Gastrocnemius medialis (tissue), 4 donors: ENCODE data around the gene MAIP1. TPM values are rescaled to one million over a fixed set of nuclear protein-coding genes. Genes with fewer than 3 reads are reported as not detected.
A peak's percentile ranks its signal among the peaks of the same experiment; 100 is the strongest.

Source experiments
- ATAC-seq, 2 donors: fragments of 150-250 bp; one replicate each; pipeline ENCODE4 v1.9.1; 2016
- DNase-seq, 2 donors: peaks; one replicate each; pipeline ENCODE4 v3.0.0-alpha.2; 2019
- H3K27ac ChIP-seq, 4 donors: fragments of 200-600 bp; sonication (generic); 1 replicate in 1 of 4; 2 replicates in 3 of 4; pipeline ENCODE4 v1.5.1; 2016 to 2018; ENCODE audit warnings: mild to moderate bottlenecking in 2 of 4, moderate library complexity in 1 of 4
- H3K27me3 ChIP-seq, 3 donors: fragments of 200-600 bp; sonication (generic) in 2 of 3; 1 replicate in 1 of 3; 2 replicates in 2 of 3; pipeline versions ENCODE4 v1.5.1 to v1.6.0; 2016 to 2019; ENCODE audit warnings: mild to moderate bottlenecking in 1 of 3, moderate library complexity in 1 of 3
- H3K36me3 ChIP-seq, 2 donors: fragments of 200-600 bp; sonication (generic) in 1 of 2; one replicate each; pipeline ENCODE4 v1.5.1; 2017 to 2018
- H3K4me1 ChIP-seq, 2 donors: fragments of 200-600 bp; sonication (generic) in 1 of 2; one replicate each; pipeline ENCODE4 v1.5.1; 2016 to 2017; ENCODE audit warnings: mild to moderate bottlenecking in 2 of 2
- H3K4me3 ChIP-seq, 4 donors: fragments of 200-600 bp; sonication (generic) in 3 of 4; 1 replicate in 1 of 4; 2 replicates in 3 of 4; pipeline ENCODE4 v1.5.1; 2016 to 2019; ENCODE audit warnings: mild to moderate bottlenecking in 2 of 4
- H3K9me3 ChIP-seq, 3 donors: fragments of 200-600 bp; sonication (generic) in 2 of 3; 1 replicate in 1 of 3; 2 replicates in 2 of 3; pipeline ENCODE4 v1.5.1; 2016 to 2019
- POLR2A ChIP-seq, 2 donors: fragments of 450-650 bp; IDR thresholded peaks; one replicate each; pipeline ENCODE4 v1.6.1; 2017; ENCODE audit warnings: antibody characterized with exemption in 2 of 2, mild to moderate bottlenecking in 2 of 2, moderate library complexity in 2 of 2
- in situ Hi-C, 4 donors: fragments of 200-750 bp; cut with MboI; loops; one replicate each; pipeline versions ENCODE4 v1.15.0 to v1.8.0; 2017; ENCODE audit warnings: low sequenced_read_pairs in 4 of 4
- intact Hi-C: fragments of 100-400 bp; cut with DNase I; formaldehyde crosslinking; loops from one replicate; pipeline ENCODE4 v1.15.1; 2023; ENCODE audit warnings: low total_unique reads
- total RNA-seq, 4 donors: library from RNA; depleted of rRNA; stranded (reverse); fragments of >200 nt; gene quantifications; one replicate each; pipeline versions ENCODE4 v1.1.0 to v1.2.3, GENCODE V29; 2016
- TF ChIP-seq, protein P1 (sequence below), 5 experiments: fragments of 450-650 bp in 3 of 5; fragments of 200-600 bp in 2 of 5; sonication (generic) in 2 of 5; IDR thresholded peaks in 4 of 5; conservative IDR thresholded peaks in 1 of 5; 1 replicate in 4 of 5; 2 replicates in 1 of 5; pipeline ENCODE4 v1.5.1; 2016 to 2019; ENCODE audit warnings: antibody characterized with exemption in 5 of 5, mild to moderate bottlenecking in 3 of 5, moderate library complexity in 3 of 5

MAIP1 gene
- total RNA-seq, 4 donors from 2014 or later: 21.9 to 40.2 (median 26.6) TPM

DNA sequence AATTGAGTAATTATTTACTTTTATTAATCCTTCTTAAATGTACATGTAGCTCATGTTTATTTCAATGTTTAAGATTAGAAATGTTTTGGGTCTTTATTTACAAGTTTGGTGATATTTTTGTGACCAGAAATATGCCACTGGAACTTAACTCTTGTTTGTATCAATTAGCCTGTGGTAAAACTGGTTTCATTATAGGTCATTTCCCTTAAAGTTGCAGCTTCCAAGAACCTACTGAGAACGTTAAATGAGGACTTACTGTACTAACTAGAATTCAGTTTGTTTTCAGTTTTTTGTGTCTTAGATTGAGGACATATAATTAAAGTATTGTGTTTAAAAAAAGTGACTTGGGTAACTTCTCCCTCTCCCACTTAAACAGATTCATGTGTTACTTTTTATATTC is 4.4 kb upstream of the MAIP1 start:
- in situ Hi-C loops: loop anchor here in 2 of 4 donors (25.0 kb wide), 2 partner anchors 736 to 761 kb away; no protein-coding TSS in a partner anchor
- Histone ChIP-seq H3K4me1 (peaks cover 14 to 15% of the 10 kb centered on the region in 2 donors), H3K27me3 (no peaks in the 10 kb centered on the region), H3K36me3 (peaks cover 0 to 31% of the 10 kb centered on the region in 2 donors), H3K9me3 (no peaks in the 10 kb centered on the region), H3K4me3 (no peak overlapping the region), H3K27ac (no peak overlapping the region)
- no peak for DNase-seq
- intact Hi-C loops: loop anchor here (10.0 kb wide), 1 partner anchor 1504 kb away; the partner anchor contains the start of genes STRADB and TRAK2
- ATAC-seq: no peak
- TF ChIP-seq, protein P1, sequence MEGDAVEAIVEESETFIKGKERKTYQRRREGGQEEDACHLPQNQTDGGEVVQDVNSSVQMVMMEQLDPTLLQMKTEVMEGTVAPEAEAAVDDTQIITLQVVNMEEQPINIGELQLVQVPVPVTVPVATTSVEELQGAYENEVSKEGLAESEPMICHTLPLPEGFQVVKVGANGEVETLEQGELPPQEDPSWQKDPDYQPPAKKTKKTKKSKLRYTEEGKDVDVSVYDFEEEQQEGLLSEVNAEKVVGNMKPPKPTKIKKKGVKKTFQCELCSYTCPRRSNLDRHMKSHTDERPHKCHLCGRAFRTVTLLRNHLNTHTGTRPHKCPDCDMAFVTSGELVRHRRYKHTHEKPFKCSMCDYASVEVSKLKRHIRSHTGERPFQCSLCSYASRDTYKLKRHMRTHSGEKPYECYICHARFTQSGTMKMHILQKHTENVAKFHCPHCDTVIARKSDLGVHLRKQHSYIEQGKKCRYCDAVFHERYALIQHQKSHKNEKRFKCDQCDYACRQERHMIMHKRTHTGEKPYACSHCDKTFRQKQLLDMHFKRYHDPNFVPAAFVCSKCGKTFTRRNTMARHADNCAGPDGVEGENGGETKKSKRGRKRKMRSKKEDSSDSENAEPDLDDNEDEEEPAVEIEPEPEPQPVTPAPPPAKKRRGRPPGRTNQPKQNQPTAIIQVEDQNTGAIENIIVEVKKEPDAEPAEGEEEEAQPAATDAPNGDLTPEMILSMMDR (IDR thresholded peaks at IDR 0.05 in 4 of 5, conservative IDR thresholded peaks at IDR 0.05 in 1 of 5): no peak
- no peak for TF ChIP-seq POLR2A (IDR thresholded peaks at IDR 0.05)

- Histone ChIP-seq H3K36me3 (peaks cover 0 to 19% of the 10 kb centered on the region in 2 donors), H3K4me1 (peaks cover 33% of the 10 kb centered on the region in 2 donors), H3K27me3 (no peaks in the 10 kb centered on the region), H3K27ac (peak overlapping the region; percentile 86 to 94 (median 90)), H3K4me3 (peak overlapping the region; percentile 83 to 94 (median 90)), H3K9me3 (no peaks in the 10 kb centered on the region)
- ATAC-seq: peak; percentile 63 to 66
- intact Hi-C loops: loop anchor here (1.0 to 10.0 kb wide), 3 partner anchors 44 to 1500 kb away; partner anchors contain the start of genes C2orf69, STRADB and TRAK2
- in situ Hi-C loops: loop anchor here in 2 of 4 donors (25.0 kb wide), 2 partner anchors 732 to 757 kb away; no protein-coding TSS in a partner anchor
- DNase-seq: no peak
- TF ChIP-seq POLR2A (IDR thresholded peaks at IDR 0.05): no peak
- TF ChIP-seq, protein P1 (IDR thresholded peaks at IDR 0.05 in 4 of 5, conservative IDR thresholded peaks at IDR 0.05 in 1 of 5): no peak
Measured at GRCh38 chr2:199955007-199955338, 409 bp upstream of the MAIP1 start.

DNA sequence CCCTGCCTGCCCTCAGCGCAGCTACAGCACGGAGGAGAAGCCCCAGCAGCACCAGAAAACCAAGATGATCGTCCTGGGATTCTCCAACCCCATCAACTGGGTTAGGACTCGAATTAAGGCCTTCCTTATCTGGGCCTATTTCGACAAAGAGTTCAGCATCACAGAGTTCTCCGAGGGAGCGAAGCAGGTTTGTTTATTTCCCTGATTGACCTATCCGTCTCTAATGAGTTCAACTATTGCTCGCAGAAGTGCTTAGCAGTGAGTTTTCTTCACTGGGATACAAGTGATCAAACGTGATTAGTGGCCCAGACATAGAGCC is 639 bp downstream of the MAIP1 start:
- in situ Hi-C loops: loop anchor here in 2 of 4 donors (25.0 kb wide), 2 partner anchors 731 to 756 kb away; no protein-coding TSS in a partner anchor
- peak overlapping the region; percentile 83 to 94 (median 90) for H3K4me3 ChIP-seq
- no peak for DNase-seq
- no peaks in the 10 kb centered on the region for H3K9me3 ChIP-seq
- H3K36me3 ChIP-seq: peaks cover 0 to 22% of the 10 kb centered on the region in 2 donors
- intact Hi-C loops: loop anchor here (10.0 kb wide), 1 partner anchor 1499 kb away; the partner anchor contains the start of genes STRADB and TRAK2
- H3K27ac ChIP-seq: peak overlapping the region; percentile 86 to 94 (median 90)
- H3K4me1 ChIP-seq: peaks cover 33% of the 10 kb centered on the region in 2 donors
- no peak for ATAC-seq
- no peak for TF ChIP-seq POLR2A (IDR thresholded peaks at IDR 0.05)
- TF ChIP-seq, protein P1 (IDR thresholded peaks at IDR 0.05 in 4 of 5, conservative IDR thresholded peaks at IDR 0.05 in 1 of 5): no peak
- no peaks in the 10 kb centered on the region for H3K27me3 ChIP-seq

DNA sequence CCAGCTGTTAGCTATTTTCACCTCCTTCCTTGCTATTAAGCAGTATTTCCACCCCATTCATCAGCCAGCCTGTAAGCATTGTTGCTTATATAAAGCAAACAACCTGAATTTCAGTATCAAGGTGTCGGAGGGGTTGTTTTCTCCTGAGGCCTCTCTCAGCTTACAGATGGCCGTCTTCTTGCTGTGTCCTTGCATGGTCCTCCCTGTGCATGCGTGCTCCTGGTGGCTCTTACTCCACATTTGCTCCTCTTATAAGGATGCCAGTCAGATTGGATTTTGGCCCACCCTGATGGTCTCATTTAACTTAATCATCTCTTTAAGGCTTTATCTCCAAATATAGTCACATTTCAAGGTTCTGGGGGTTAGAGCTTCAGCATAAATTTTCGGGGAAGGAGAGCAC is 2.6 kb downstream of the MAIP1 start:
- in situ Hi-C loops: loop anchor here in 2 of 4 donors (25.0 kb wide), 2 partner anchors 729 to 754 kb away; no protein-coding TSS in a partner anchor
- TF ChIP-seq, protein P1 (IDR thresholded peaks at IDR 0.05 in 4 of 5, conservative IDR thresholded peaks at IDR 0.05 in 1 of 5): no peak
- no peak for TF ChIP-seq POLR2A (IDR thresholded peaks at IDR 0.05)

More for the DNA sequence above, 2.6 kb downstream of the MAIP1 start:
- Histone ChIP-seq H3K36me3 (peaks cover 0 to 39% of the 10 kb centered on the region in 2 donors), H3K27ac (no peak overlapping the region), H3K4me1 (peaks cover 33% of the 10 kb centered on the region in 2 donors), H3K4me3 (no peak overlapping the region), H3K9me3 (no peaks in the 10 kb centered on the region), H3K27me3 (no peaks in the 10 kb centered on the region)
- DNase-seq (no peak), ATAC-seq (no peak)
- intact Hi-C loops: loop anchor here (10.0 kb wide), 1 partner anchor 1497 kb away; the partner anchor contains the start of genes STRADB and TRAK2
